ENCODE measurements around the gene IGSF9. TPM values are rescaled to one million over a fixed set of nuclear protein-coding genes. Genes with fewer than 3 reads are reported as not detected.
A peak's percentile ranks its signal among the peaks of the same experiment; 100 is the strongest.

Gene IGSF9
- total RNA-seq, 2 donors from 2014 or later: 7.5 to 9.2 TPM

- Histone ChIP-seq H3K36me3 (ENCODE audit: control insufficient read depth, insufficient read depth, low read length) (peaks cover 42% of the 10 kb centered on the region), H3K4me1 (ENCODE audit: control insufficient read depth, insufficient read depth, low read length) (peaks cover 21% of the 10 kb centered on the region), H3K27ac (ENCODE audit: low read depth, low read length) (no peak overlapping the region), H3K9me3 (ENCODE audit: control insufficient read depth, low read length) (no peaks in the 10 kb centered on the region), H3K4me3 (ENCODE audit: low read length) (peak overlapping the region; percentile 94), H3K9ac (ENCODE audit: extremely low read depth, low read length, poor library complexity, severe bottlenecking) (no peak overlapping the region), H3K27me3 (ENCODE audit: control insufficient read depth, insufficient read depth, low read length, poor library complexity, severe bottlenecking) (no peaks in the 10 kb centered on the region)
- 83 to 90% methylated on average over 1 of the region's 1 CpG for WGBS, 2 experiments (ENCODE audit: insufficient coverage in 1 of 2, insufficient read length in 1 of 2)
- Mint-ChIP-seq H3K27me3 (ENCODE audit: insufficient read depth) (no peaks in the 10 kb centered on the region), H3K36me3 (ENCODE audit: low read depth) (peaks cover 33% of the 10 kb centered on the region), H3K9me3 (no peaks in the 10 kb centered on the region), H3K4me3 (no peak overlapping the region), H3K27ac (peak overlapping the region; percentile 8), H3K4me1 (peaks cover 61% of the 10 kb centered on the region)
- no peak for DNase-seq
- no peak for TF ChIP-seq CTCF (conservative IDR thresholded peaks at IDR 0.05)
Observed at GRCh38 chr1:159921251-159921650, 24.2 kb downstream of the IGSF9 start.

- no peak for TF ChIP-seq CTCF (conservative IDR thresholded peaks at IDR 0.05)
- H3K9me3 Mint-ChIP-seq: no peaks in the 10 kb centered on the region
- H3K4me1 Mint-ChIP-seq: peaks cover 61% of the 10 kb centered on the region
- no peak overlapping the region for H3K4me3 ChIP-seq (ENCODE audit: low read length)
- no peak overlapping the region for H3K27ac Mint-ChIP-seq
- WGBS, 2 experiments (ENCODE audit: insufficient coverage in 1 of 2, insufficient read length in 1 of 2): 86 to 90% methylated on average over 1 of the region's 1 CpG
- H3K4me1 ChIP-seq (ENCODE audit: control insufficient read depth, insufficient read depth, low read length): peaks cover 26% of the 10 kb centered on the region
- H3K36me3 ChIP-seq (ENCODE audit: control insufficient read depth, insufficient read depth, low read length): peaks cover 46% of the 10 kb centered on the region
- H3K27me3 ChIP-seq (ENCODE audit: control insufficient read depth, insufficient read depth, low read length, poor library complexity, severe bottlenecking): no peaks in the 10 kb centered on the region
- no peak overlapping the region for H3K9ac ChIP-seq (ENCODE audit: extremely low read depth, low read length, poor library complexity, severe bottlenecking)
- peaks cover 33% of the 10 kb centered on the region for H3K36me3 Mint-ChIP-seq (ENCODE audit: low read depth)
- no peaks in the 10 kb centered on the region for H3K27me3 Mint-ChIP-seq (ENCODE audit: insufficient read depth)
- H3K27ac ChIP-seq (ENCODE audit: low read depth, low read length): no peak overlapping the region
- no peak for DNase-seq
- H3K9me3 ChIP-seq (ENCODE audit: control insufficient read depth, low read length): no peaks in the 10 kb centered on the region
- no peak overlapping the region for H3K4me3 Mint-ChIP-seq
Observed at GRCh38 chr1:159920651-159921050, 24.8 kb downstream of the IGSF9 start.

GRCh38 chr1:159920202-159920601, 25.2 kb downstream of the IGSF9 start:
- WGBS, 2 experiments (ENCODE audit: insufficient coverage in 1 of 2, insufficient read length in 1 of 2): 92 to 97% methylated on average over 8 to 10 of the region's 10 CpGs
- H3K4me1 ChIP-seq (ENCODE audit: control insufficient read depth, insufficient read depth, low read length): peaks cover 30% of the 10 kb centered on the region

More at GRCh38 chr1:159920202-159920601, 25.2 kb downstream of the IGSF9 start:
- Mint-ChIP-seq H3K4me1 (peaks cover 63% of the 10 kb centered on the region), H3K4me3 (no peak overlapping the region), H3K9me3 (no peaks in the 10 kb centered on the region), H3K27ac (no peak overlapping the region), H3K27me3 (ENCODE audit: insufficient read depth) (no peaks in the 10 kb centered on the region), H3K36me3 (ENCODE audit: low read depth) (peaks cover 33% of the 10 kb centered on the region)
- DNase-seq: no peak
- TF ChIP-seq CTCF (conservative IDR thresholded peaks at IDR 0.05): no peak
- Histone ChIP-seq H3K27ac (ENCODE audit: low read depth, low read length) (no peak overlapping the region), H3K27me3 (ENCODE audit: control insufficient read depth, insufficient read depth, low read length, poor library complexity, severe bottlenecking) (no peaks in the 10 kb centered on the region), H3K9me3 (ENCODE audit: control insufficient read depth, low read length) (no peaks in the 10 kb centered on the region), H3K36me3 (ENCODE audit: control insufficient read depth, insufficient read depth, low read length) (peaks cover 51% of the 10 kb centered on the region), H3K4me3 (ENCODE audit: low read length) (no peak overlapping the region), H3K9ac (ENCODE audit: extremely low read depth, low read length, poor library complexity, severe bottlenecking) (no peak overlapping the region)
